B cell (primary cell): Measurements from ENCODE around the gene SSR1.

Source experiments
- EZH2 ChIP-seq: IDR thresholded peaks from 2 replicates; pipeline ENCODE4 v1.6.1; 2012; ENCODE audit warnings: borderline replicate concordance, low read depth, mild to moderate bottlenecking, moderate library complexity, low read length; ENCODE audit not compliant: insufficient read depth, poor library complexity, severe bottlenecking
- TF ChIP-seq, protein P1 (sequence below): fragments of 200-600 bp; IDR thresholded peaks from one replicate; pipeline ENCODE4 v1.8.0; 2022; ENCODE audit warnings: antibody characterized with exemption, mild to moderate bottlenecking

- TF ChIP-seq, protein P1, sequence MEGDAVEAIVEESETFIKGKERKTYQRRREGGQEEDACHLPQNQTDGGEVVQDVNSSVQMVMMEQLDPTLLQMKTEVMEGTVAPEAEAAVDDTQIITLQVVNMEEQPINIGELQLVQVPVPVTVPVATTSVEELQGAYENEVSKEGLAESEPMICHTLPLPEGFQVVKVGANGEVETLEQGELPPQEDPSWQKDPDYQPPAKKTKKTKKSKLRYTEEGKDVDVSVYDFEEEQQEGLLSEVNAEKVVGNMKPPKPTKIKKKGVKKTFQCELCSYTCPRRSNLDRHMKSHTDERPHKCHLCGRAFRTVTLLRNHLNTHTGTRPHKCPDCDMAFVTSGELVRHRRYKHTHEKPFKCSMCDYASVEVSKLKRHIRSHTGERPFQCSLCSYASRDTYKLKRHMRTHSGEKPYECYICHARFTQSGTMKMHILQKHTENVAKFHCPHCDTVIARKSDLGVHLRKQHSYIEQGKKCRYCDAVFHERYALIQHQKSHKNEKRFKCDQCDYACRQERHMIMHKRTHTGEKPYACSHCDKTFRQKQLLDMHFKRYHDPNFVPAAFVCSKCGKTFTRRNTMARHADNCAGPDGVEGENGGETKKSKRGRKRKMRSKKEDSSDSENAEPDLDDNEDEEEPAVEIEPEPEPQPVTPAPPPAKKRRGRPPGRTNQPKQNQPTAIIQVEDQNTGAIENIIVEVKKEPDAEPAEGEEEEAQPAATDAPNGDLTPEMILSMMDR: no peak
- no peak for TF ChIP-seq EZH2
Measured at GRCh38 chr6:7239590-7239948, 73.4 kb downstream of the SSR1 start.
